K562 (cell line): ENCODE measurements around the gene IGSF3. TPM values are rescaled to one million over a fixed set of nuclear protein-coding genes. Genes with fewer than 3 reads are reported as not detected.

Source experiments
- ARID1B ChIP-seq: fragments of 450-650 bp; IDR thresholded peaks from 2 replicates; pipeline ENCODE4 v1.6.1; 2016; ENCODE audit warnings: antibody characterized with exemption, mild to moderate bottlenecking, inconsistent platforms
- ARID2 ChIP-seq: fragments of 450-650 bp; IDR thresholded peaks from 2 replicates; pipeline ENCODE4 v1.6.1; 2017; ENCODE audit warnings: antibody characterized with exemption, mild to moderate bottlenecking
- ATF2 ChIP-seq: sonication (generic); formaldehyde crosslinking; IDR thresholded peaks from 2 replicates; pipeline ENCODE4 v1.8.1; 2022; ENCODE audit warnings: missing genetic modification reagents
- ATF7 ChIP-seq: fragments of 450-650 bp; IDR thresholded peaks from 2 replicates; pipeline ENCODE4 v1.7.1; 2014; ENCODE audit warnings: mild to moderate bottlenecking, moderate library complexity
- BCL6 ChIP-seq: fragments of 250-450 bp; sonication (Bioruptor Pico); IDR thresholded peaks from 2 replicates; pipeline ENCODE4 v1.4.0; 2020
- EGR1 ChIP-seq: fragments of 450-650 bp; conservative IDR thresholded peaks from 2 replicates; pipeline ENCODE4 v1.6.1; 2017; ENCODE audit warnings: mild to moderate bottlenecking
- ELF2 ChIP-seq: fragments of 250-450 bp; sonication (Bioruptor Pico); IDR thresholded peaks from 2 replicates; pipeline ENCODE4 v1.5.0; 2021; ENCODE audit warnings: mild to moderate bottlenecking
- IRF1 ChIP-seq: sonication (generic); formaldehyde crosslinking; IDR thresholded peaks from 2 replicates; pipeline ENCODE4 v1.8.0; 2022; ENCODE audit warnings: missing genetic modification reagents, mild to moderate bottlenecking, borderline replicate concordance
- PHB2 ChIP-seq: fragments of 450-650 bp; IDR thresholded peaks from 2 replicates; pipeline ENCODE4 v1.6.1; 2017; ENCODE audit warnings: low read depth
- PTTG1 ChIP-seq: fragments of 450-650 bp; IDR thresholded peaks from 2 replicates; pipeline ENCODE4 v1.6.1; 2016; ENCODE audit warnings: low read depth, mild to moderate bottlenecking, missing genetic modification characterization, missing compliant biosample characterization
- RHOXF2B ChIP-seq: fragments of 250-450 bp; sonication (Bioruptor Pico); conservative IDR thresholded peaks from 2 replicates; pipeline ENCODE4 v1.5.1; 2021
- SMARCC2 ChIP-seq: fragments of 450-650 bp; IDR thresholded peaks from 2 replicates; pipeline ENCODE4 v1.6.1; 2017; ENCODE audit warnings: antibody characterized with exemption, moderate library complexity, mild to moderate bottlenecking, low read depth
- TAF1 ChIP-seq: IDR thresholded peaks from 2 replicates; pipeline ENCODE4 v1.6.1; 2011; ENCODE audit warnings: mild to moderate bottlenecking, low read length, moderate library complexity; ENCODE audit not compliant: insufficient read depth, control insufficient read depth, severe bottlenecking; ENCODE audit errors: extremely low read depth
- TEAD4 ChIP-seq, 2 experiments: sonication (generic) in 1 of 2; formaldehyde crosslinking in 1 of 2; IDR thresholded peaks; 2 replicates each; pipeline versions ENCODE4 v1.6.1 to v1.8.0; 2012 to 2022; ENCODE audit warnings: borderline replicate concordance in 1 of 2, inconsistent platforms in 1 of 2, low read length in 1 of 2, mild to moderate bottlenecking in 1 of 2, missing genetic modification reagents in 1 of 2
- TRIM24 ChIP-seq, 2 experiments: fragments of 450-650 bp; IDR thresholded peaks; 2 replicates each; pipeline ENCODE4 v1.6.1; 2016
- ZBTB2 ChIP-seq: fragments of 450-650 bp; IDR thresholded peaks from 2 replicates; pipeline ENCODE4 v1.6.1; 2016; ENCODE audit warnings: antibody characterized with exemption
- ZNF282 ChIP-seq: sonication (generic); formaldehyde crosslinking; IDR thresholded peaks from 2 replicates; pipeline ENCODE4 v1.8.1; 2023; ENCODE audit warnings: missing genetic modification reagents
- ZNF395 ChIP-seq: fragments of 200-800 bp; sonication (Bioruptor generic); IDR thresholded peaks from 2 replicates; pipeline ENCODE4 v1.6.1; 2017; ENCODE audit warnings: missing genetic modification characterization, missing compliant biosample characterization
- ZNF583 ChIP-seq: fragments of 250-450 bp; sonication (Bioruptor Pico); IDR thresholded peaks from 2 replicates; pipeline ENCODE4 v1.4.0; 2020
- ZNF707 ChIP-seq: fragments of 250-450 bp; sonication (Bioruptor Pico); conservative IDR thresholded peaks from 2 replicates; pipeline ENCODE4 v1.8.0; 2022; ENCODE audit warnings: inconsistent platforms, mild to moderate bottlenecking, moderate library complexity
- polyA plus RNA-seq, 8 experiments: library from polyadenylated mRNA; depleted of rRNA in 4 of 8; stranded (reverse) in 5 of 8; unstranded in 3 of 8; fragments of >200 nt; fragmentation: Nextera tagmentation in 2 of 8; fragmentation: Illumina TruSeq in 1 of 8; extraction: Ambion mirVana in 2 of 8; extraction: Trizol in 1 of 8; gene quantifications; 2 replicates each; pipeline versions ENCODE4 v1.2.1 to v1.2.3, GENCODE V29; 2011 to 2014; ENCODE audit warnings: inconsistent platforms in 1 of 8, missing spikeins in 1 of 8
- total RNA-seq, 7 experiments: library from RNA; depleted of rRNA in 6 of 7; stranded (reverse); fragments of >200 nt in 6 of 7; fragmentation: Illumina TruSeq in 2 of 7; extraction: Trizol in 2 of 7; gene quantifications; 2 replicates each; pipeline versions ENCODE4 v1.2.1 to v1.2.3, GENCODE V29; 2011 to 2021; ENCODE audit warnings: low replicate concordance in 1 of 7

IGSF3 gene
- total and polyA plus RNA-seq, 9 of the 15 experiments (the other 6 are each of a cell fraction or from before 2014, with no cell fraction given), result 1.1 to 15.0 (median 8.3) TPM

GRCh38 chr1:116556289-116557006 lies 111.1 kb downstream of the IGSF3 start (continued):
- TF ChIP-seq ZBTB2 (peak; percentile 83), ARID2 (no peak), ELF2 (no peak), TAF1 (no peak), ZNF583 (no peak), TEAD4 (IDR thresholded peaks at IDR 0.05; ENCODE audit: low read length) (0 out of 2 replicates have a peak, but pooled peaks have one; percentile 51), TEAD4 (CRISPR knock-in tag; IDR thresholded peaks at IDR 0.05; ENCODE audit: borderline replicate concordance) (no peak), TRIM24 (IDR thresholded peaks at IDR 0.05) (peak; percentile 21 to 58; a peak in 3 of 4 replicates), RHOXF2B (no peak), PHB2 (0 out of 2 replicates have a peak, but pooled peaks have one; percentile 11), SMARCC2 (peak; percentile 72), ARID1B (peak; percentile 78), ZNF395 (0 out of 2 replicates have a peak, but pooled peaks have one; percentile 61), ATF2 (no peak), ATF7 (no peak; the same call in 1 of the 2 replicates), ZNF282 (no peak), IRF1 (no peak), PTTG1 (no peak), EGR1 (peak; percentile 76), BCL6 (CRISPR knock-in tag) (no peak), ZNF707 (CRISPR knock-in tag) (no peak)
